Measurements from ENCODE around the gene IPO7.

DNA sequence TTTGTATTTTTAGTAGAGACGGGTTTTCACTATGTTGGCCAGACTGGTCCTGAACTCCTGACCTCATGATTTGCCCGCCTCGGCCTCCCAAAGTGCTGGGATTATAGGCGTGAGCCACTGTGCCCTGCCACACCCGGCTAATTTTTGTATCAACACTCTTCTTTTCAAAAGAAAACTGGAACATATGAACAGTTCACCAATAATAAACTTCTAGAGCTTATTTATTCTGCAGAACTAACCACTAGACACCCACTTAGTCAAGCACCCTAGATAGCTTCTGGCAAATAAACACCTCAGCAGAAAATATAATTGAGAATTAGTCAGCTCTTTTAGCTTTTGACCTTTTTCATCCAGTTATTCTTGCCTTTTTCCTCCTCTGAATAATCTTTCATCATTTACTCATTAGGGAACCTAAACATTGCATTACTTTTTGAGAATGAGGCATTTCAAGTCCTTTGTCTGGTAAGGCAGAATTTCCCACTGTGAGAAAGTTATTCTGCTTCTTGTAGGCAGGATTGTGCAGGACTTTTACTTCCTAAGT lies 42.7 kb upstream of the IPO7 start:
- TF ChIP-seq POLR2A (IDR thresholded peaks at IDR 0.05) (no peak), POLR2AphosphoS5 (IDR thresholded peaks at IDR 0.05) (no peak)
- TF ChIP-seq, protein P1, sequence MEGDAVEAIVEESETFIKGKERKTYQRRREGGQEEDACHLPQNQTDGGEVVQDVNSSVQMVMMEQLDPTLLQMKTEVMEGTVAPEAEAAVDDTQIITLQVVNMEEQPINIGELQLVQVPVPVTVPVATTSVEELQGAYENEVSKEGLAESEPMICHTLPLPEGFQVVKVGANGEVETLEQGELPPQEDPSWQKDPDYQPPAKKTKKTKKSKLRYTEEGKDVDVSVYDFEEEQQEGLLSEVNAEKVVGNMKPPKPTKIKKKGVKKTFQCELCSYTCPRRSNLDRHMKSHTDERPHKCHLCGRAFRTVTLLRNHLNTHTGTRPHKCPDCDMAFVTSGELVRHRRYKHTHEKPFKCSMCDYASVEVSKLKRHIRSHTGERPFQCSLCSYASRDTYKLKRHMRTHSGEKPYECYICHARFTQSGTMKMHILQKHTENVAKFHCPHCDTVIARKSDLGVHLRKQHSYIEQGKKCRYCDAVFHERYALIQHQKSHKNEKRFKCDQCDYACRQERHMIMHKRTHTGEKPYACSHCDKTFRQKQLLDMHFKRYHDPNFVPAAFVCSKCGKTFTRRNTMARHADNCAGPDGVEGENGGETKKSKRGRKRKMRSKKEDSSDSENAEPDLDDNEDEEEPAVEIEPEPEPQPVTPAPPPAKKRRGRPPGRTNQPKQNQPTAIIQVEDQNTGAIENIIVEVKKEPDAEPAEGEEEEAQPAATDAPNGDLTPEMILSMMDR (IDR thresholded peaks at IDR 0.05) = no peak
